ENCODE results near the gene ANKRD29.

GRCh38 chr18:23667114-23667513 lies 4.4 kb upstream of the ANKRD29 start:
- TF ChIP-seq EZH2 (IDR thresholded peaks at IDR 0.05; ENCODE audit: borderline replicate concordance, low read length) = no peak
- TF ChIP-seq, protein P1, sequence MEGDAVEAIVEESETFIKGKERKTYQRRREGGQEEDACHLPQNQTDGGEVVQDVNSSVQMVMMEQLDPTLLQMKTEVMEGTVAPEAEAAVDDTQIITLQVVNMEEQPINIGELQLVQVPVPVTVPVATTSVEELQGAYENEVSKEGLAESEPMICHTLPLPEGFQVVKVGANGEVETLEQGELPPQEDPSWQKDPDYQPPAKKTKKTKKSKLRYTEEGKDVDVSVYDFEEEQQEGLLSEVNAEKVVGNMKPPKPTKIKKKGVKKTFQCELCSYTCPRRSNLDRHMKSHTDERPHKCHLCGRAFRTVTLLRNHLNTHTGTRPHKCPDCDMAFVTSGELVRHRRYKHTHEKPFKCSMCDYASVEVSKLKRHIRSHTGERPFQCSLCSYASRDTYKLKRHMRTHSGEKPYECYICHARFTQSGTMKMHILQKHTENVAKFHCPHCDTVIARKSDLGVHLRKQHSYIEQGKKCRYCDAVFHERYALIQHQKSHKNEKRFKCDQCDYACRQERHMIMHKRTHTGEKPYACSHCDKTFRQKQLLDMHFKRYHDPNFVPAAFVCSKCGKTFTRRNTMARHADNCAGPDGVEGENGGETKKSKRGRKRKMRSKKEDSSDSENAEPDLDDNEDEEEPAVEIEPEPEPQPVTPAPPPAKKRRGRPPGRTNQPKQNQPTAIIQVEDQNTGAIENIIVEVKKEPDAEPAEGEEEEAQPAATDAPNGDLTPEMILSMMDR (IDR thresholded peaks at IDR 0.05; ENCODE audit: low read length) = no peak

Measured in OCI-LY1 (cell line).